Measurements from ENCODE around the gene NEDD9. TPM values are rescaled to one million over a fixed set of nuclear protein-coding genes. Genes with fewer than 3 reads are reported as not detected.

Gene NEDD9
- total and polyA plus RNA-seq, 2 of the 13 experiments (the other 11 are each of a cell fraction or from before 2014, with no cell fraction given), result 27.1 to 389 TPM

GRCh38 chr6:11207199-11207968 lies 25.1 kb downstream of the NEDD9 start (continued):
- TF ChIP-seq HNF1A (IDR thresholded peaks at IDR 0.05; ENCODE audit: low read depth), result 0 out of 2 replicates have a peak, but pooled peaks have one; percentile 42
- TF ChIP-seq HNF1A (CRISPR knock-in tag; IDR thresholded peaks at IDR 0.05; ENCODE audit: borderline replicate concordance), result peak; percentile 74; the same call in 1 of the 2 replicates
- TF ChIP-seq ZFP36 (IDR thresholded peaks at IDR 0.05; ENCODE audit: borderline replicate concordance, low read depth, low read length, partially characterized antibody), result no peak
- TF ChIP-seq RERE (CRISPR knock-in tag; IDR thresholded peaks at IDR 0.05; ENCODE audit: low read depth), result peak; percentile 65; the same call in 1 of the 2 replicates
- TF ChIP-seq ZBTB38 (CRISPR knock-in tag; IDR thresholded peaks at IDR 0.05), result 0 out of 2 replicates have a peak, but pooled peaks have one; percentile 13
- TF ChIP-seq ATF4 (CRISPR knock-in tag; IDR thresholded peaks at IDR 0.05), result peak in 1 of 2 experiments; percentile 86; a peak in 2 of 4 replicates
- 0 out of 2 replicates have a peak, but pooled peaks have one; percentile 36 for TF ChIP-seq ARNTL (CRISPR knock-in tag; IDR thresholded peaks at IDR 0.05)
- peak; percentile 97 for TF ChIP-seq JUND (CRISPR knock-in tag; IDR thresholded peaks at IDR 0.05)
- peak; percentile 47; the same call in 1 of the 2 replicates for TF ChIP-seq ELF1 (CRISPR knock-in tag; IDR thresholded peaks at IDR 0.05)
- peak; percentile 95 for TF ChIP-seq JUN (CRISPR knock-in tag; IDR thresholded peaks at IDR 0.05)
- peak; percentile 19; the same call in 1 of the 2 replicates for TF ChIP-seq TAF1 (CRISPR knock-in tag; IDR thresholded peaks at IDR 0.05)
- no peak for TF ChIP-seq SETDB1 (CRISPR knock-in tag; IDR thresholded peaks at IDR 0.05; ENCODE audit: borderline replicate concordance)
- peak; percentile 68; the same call in 1 of the 2 replicates for TF ChIP-seq SOX13 (IDR thresholded peaks at IDR 0.05)
- TF ChIP-seq SOX13 (CRISPR knock-in tag; conservative IDR thresholded peaks at IDR 0.05 in 1 of 2, IDR thresholded peaks at IDR 0.05 in 1 of 2), result peak in 1 of 2 experiments; percentile 93; a peak in 2 of 4 replicates
- peak; percentile 37; the same call in 1 of the 2 replicates for TF ChIP-seq MEIS1 (CRISPR knock-in tag; IDR thresholded peaks at IDR 0.05; ENCODE audit: borderline replicate concordance)
- peak; percentile 67; the same call in 1 of the 2 replicates for TF ChIP-seq MYPOP (CRISPR knock-in tag; IDR thresholded peaks at IDR 0.05)

All from HepG2 (cell line).